K562 (cell line): Measurements from ENCODE around the gene MLX. TPM values are rescaled to one million over a fixed set of nuclear protein-coding genes. Genes with fewer than 3 reads are reported as not detected.

Source experiments
- C11orf30 ChIP-seq: fragments of 450-650 bp; IDR thresholded peaks from 2 replicates; pipeline ENCODE4 v1.6.1; 2016; ENCODE audit warnings: low read depth, mild to moderate bottlenecking
- CBX1 ChIP-seq: sonication (generic); IDR thresholded peaks from 2 replicates; pipeline ENCODE4 v1.6.1; 2016; ENCODE audit warnings: antibody characterized with exemption, low read depth, mild to moderate bottlenecking
- CREB3L1 ChIP-seq: fragments of 450-650 bp; IDR thresholded peaks from 2 replicates; pipeline ENCODE4 v1.6.1; 2014; ENCODE audit warnings: low read depth, mild to moderate bottlenecking, moderate library complexity, borderline replicate concordance
- CREM ChIP-seq: IDR thresholded peaks from 2 replicates; pipeline ENCODE4 v1.6.1; 2014; ENCODE audit warnings: antibody characterized with exemption, low read depth
- FOXM1 ChIP-seq, 2 experiments: fragments of 450-650 bp in 1 of 2; sonication (generic) in 1 of 2; formaldehyde crosslinking in 1 of 2; IDR thresholded peaks; 2 replicates each; pipeline versions ENCODE4 v1.6.1 to v1.9.0; 2017 to 2022; ENCODE audit warnings: low read depth in 2 of 2, mild to moderate bottlenecking in 2 of 2, missing genetic modification reagents in 1 of 2, moderate library complexity in 1 of 2
- GTF2F1 ChIP-seq: IDR thresholded peaks from 2 replicates; pipeline ENCODE4 v1.6.1; 2011; ENCODE audit warnings: low read depth, low read length, improper control_type of control experiment
- HINFP ChIP-seq: fragments of 450-650 bp; conservative IDR thresholded peaks from 2 replicates; pipeline ENCODE4 v1.6.1; 2016; ENCODE audit warnings: missing genetic modification characterization, low read depth, mild to moderate bottlenecking, control low read depth, missing compliant biosample characterization
- HLTF ChIP-seq: fragments of 450-650 bp; IDR thresholded peaks from 2 replicates; pipeline ENCODE4 v1.6.1; 2016
- JUNB ChIP-seq: fragments of 450-650 bp; formaldehyde crosslinking; conservative IDR thresholded peaks from 2 replicates; pipeline ENCODE4 v1.4.0; 2020; ENCODE audit warnings: mild to moderate bottlenecking
- L3MBTL2 ChIP-seq: fragments of 450-650 bp; IDR thresholded peaks from 2 replicates; pipeline ENCODE4 v1.6.1; 2016; ENCODE audit warnings: mild to moderate bottlenecking, moderate library complexity
- NCOA2 ChIP-seq, 2 experiments: fragments of 450-650 bp; IDR thresholded peaks; 2 replicates each; pipeline ENCODE4 v1.6.1; 2018; ENCODE audit warnings: mild to moderate bottlenecking in 2 of 2, moderate library complexity in 1 of 2; ENCODE audit not compliant: partially characterized antibody in 2 of 2
- RERE ChIP-seq: sonication (generic); formaldehyde crosslinking; IDR thresholded peaks from 2 replicates; pipeline ENCODE4 v1.8.0; 2023; ENCODE audit warnings: missing genetic modification reagents, mild to moderate bottlenecking, borderline replicate concordance
- TARDBP ChIP-seq: fragments of 450-650 bp; IDR thresholded peaks from 2 replicates; pipeline ENCODE4 v1.6.1; 2016
- TOE1 ChIP-seq, 2 experiments: fragments of 450-650 bp in 1 of 2; sonication (generic) in 1 of 2; formaldehyde crosslinking in 1 of 2; IDR thresholded peaks; 2 replicates each; pipeline versions ENCODE4 v1.7.1 to v1.8.0; 2016 to 2022; ENCODE audit warnings: borderline replicate concordance in 2 of 2, mild to moderate bottlenecking in 2 of 2, antibody characterized with exemption in 1 of 2, inconsistent platforms in 1 of 2, low read depth in 1 of 2, missing genetic modification reagents in 1 of 2, moderate library complexity in 1 of 2
- TRIM24 ChIP-seq, 2 experiments: fragments of 450-650 bp; IDR thresholded peaks; 2 replicates each; pipeline ENCODE4 v1.6.1; 2016
- XRCC5 ChIP-seq: fragments of 200-400 bp; formaldehyde crosslinking; IDR thresholded peaks from 2 replicates; pipeline ENCODE4 v1.6.1; 2017; ENCODE audit warnings: low read depth, mild to moderate bottlenecking, low read length
- ZC3H11A ChIP-seq: IDR thresholded peaks from 2 replicates; pipeline ENCODE4 v1.6.1; 2012; ENCODE audit warnings: low read depth, low read length, improper control_type of control experiment
- ZNF212 ChIP-seq: fragments of 450-650 bp; formaldehyde crosslinking; IDR thresholded peaks from 2 replicates; pipeline ENCODE4 v1.4.0; 2020; ENCODE audit warnings: mild to moderate bottlenecking
- ZNF232 ChIP-seq: sonication (generic); formaldehyde crosslinking; IDR thresholded peaks from 2 replicates; pipeline ENCODE4 v1.8.0; 2022; ENCODE audit warnings: mild to moderate bottlenecking, missing genetic modification reagents
- ZNF316 ChIP-seq: fragments of 450-650 bp; IDR thresholded peaks from 2 replicates; pipeline ENCODE4 v1.6.1; 2016
- polyA plus RNA-seq, 8 experiments: library from polyadenylated mRNA; depleted of rRNA in 4 of 8; stranded (reverse) in 5 of 8; unstranded in 3 of 8; fragments of >200 nt; fragmentation: Nextera tagmentation in 2 of 8; fragmentation: Illumina TruSeq in 1 of 8; extraction: Ambion mirVana in 2 of 8; extraction: Trizol in 1 of 8; gene quantifications; 2 replicates each; pipeline versions ENCODE4 v1.2.1 to v1.2.3, GENCODE V29; 2011 to 2014; ENCODE audit warnings: inconsistent platforms in 1 of 8, missing spikeins in 1 of 8
- total RNA-seq, 7 experiments: library from RNA; depleted of rRNA in 6 of 7; stranded (reverse); fragments of >200 nt in 6 of 7; fragmentation: Illumina TruSeq in 2 of 7; extraction: Trizol in 2 of 7; gene quantifications; 2 replicates each; pipeline versions ENCODE4 v1.2.1 to v1.2.3, GENCODE V29; 2011 to 2021; ENCODE audit warnings: low replicate concordance in 1 of 7

The MLX gene
- total and polyA plus RNA-seq, 9 of the 15 experiments (the other 6 are each of a cell fraction or from before 2014, with no cell fraction given) = 42.9 to 100 (median 58.9) TPM

GRCh38 chr17:42554250-42555121 is 12.4 kb upstream of the MLX start (continued):
- TF ChIP-seq TOE1 (IDR thresholded peaks at IDR 0.05; ENCODE audit: borderline replicate concordance) (no peak), TOE1 (CRISPR knock-in tag; IDR thresholded peaks at IDR 0.05; ENCODE audit: borderline replicate concordance, low read depth) (no peak), XRCC5 (no peak), TRIM24 (IDR thresholded peaks at IDR 0.05) (0 out of 4 replicates have a peak, but pooled peaks of 1 of the 2 experiments have one; percentile 13), L3MBTL2 (peak; percentile 66), ZC3H11A (no peak), ZNF212 (no peak), HINFP (no peak), CREM (peak; percentile 96), CREB3L1 (no peak), JUNB (CRISPR knock-in tag) (no peak), CBX1 (no peak; the same call in 1 of the 2 replicates), ZNF316 (no peak), RERE (CRISPR knock-in tag) (no peak), C11orf30 (0 out of 2 replicates have a peak, but pooled peaks have one; percentile 41), HLTF (0 out of 2 replicates have a peak, but pooled peaks have one; percentile 28), ZNF232 (0 out of 2 replicates have a peak, but pooled peaks have one; percentile 52), TARDBP (no peak), FOXM1 (IDR thresholded peaks at IDR 0.05; ENCODE audit: low read depth) (no peak), FOXM1 (CRISPR knock-in tag; IDR thresholded peaks at IDR 0.05; ENCODE audit: low read depth) (no peak), NCOA2 (IDR thresholded peaks at IDR 0.05; ENCODE audit: partially characterized antibody in 2 of 2) (no peak), GTF2F1 (no peak)
